Activated CD4-positive, alpha-beta memory T cell treated with anti-CD3 and anti-CD28 coated beads, Interleukin-2, amount 10 ng/mL, durations not matched to agents 7 days and 5 days (primary cell): ENCODE results near the gene ALKBH2. TPM values are rescaled to one million over a fixed set of nuclear protein-coding genes. Genes with fewer than 3 reads are reported as not detected.
A peak's percentile ranks its signal among the peaks of the same experiment; 100 is the strongest.

Experiments used
- CTCF ChIA-PET: fragments of 350-600 bp; sonication (Branson Sonifier 250); formaldehyde crosslinking; loops from one replicate; lab custom pipeline; 2021; ENCODE audit warnings: antibody characterized with exemption, inconsistent platforms; lab: Charles Lee
- POLR2A ChIA-PET: fragments of 350-600 bp; sonication (Branson Sonifier 250); formaldehyde crosslinking; loops from one replicate; lab custom pipeline; 2021; ENCODE audit warnings: antibody characterized with exemption; lab: Charles Lee
- DNase-seq: peaks from one replicate; pipeline ENCODE4 v3.0.0-alpha.2; 2020
- H3K27ac Mint-ChIP-seq: one replicate; pipeline ENCODE4 v1.8.0; 2021; ENCODE audit warnings: mild to moderate bottlenecking, mixed read lengths
- H3K27me3 Mint-ChIP-seq: one replicate; pipeline ENCODE4 v1.8.0; 2021; ENCODE audit warnings: mixed read lengths
- H3K36me3 Mint-ChIP-seq: one replicate; pipeline ENCODE4 v1.8.0; 2021; ENCODE audit warnings: low read depth, mixed read lengths
- H3K4me1 Mint-ChIP-seq: one replicate; pipeline ENCODE4 v1.8.0; 2021; ENCODE audit warnings: mixed read lengths
- H3K4me3 Mint-ChIP-seq: one replicate; pipeline ENCODE4 v1.8.0; 2021; ENCODE audit warnings: mild to moderate bottlenecking, mixed read lengths
- H3K9me3 Mint-ChIP-seq: one replicate; pipeline ENCODE4 v1.8.0; 2021; ENCODE audit warnings: mixed read lengths
- total RNA-seq, 2 experiments: library from RNA; stranded (reverse); gene quantifications; one replicate each; pipeline ENCODE4 v1.2.3, GENCODE V29; 2021

ALKBH2 gene
- total RNA-seq, 2 experiments from 2014 or later, result 8.2 to 8.7 TPM

- H3K4me1 Mint-ChIP-seq, result peaks cover 8% of the 10 kb centered on the region
- ChIA-PET CTCF (interaction anchor here (0.8 kb wide), 1 partner anchor 45 kb away, joined by 5 read pairs; no protein-coding TSS in a partner anchor), POLR2A (interaction anchor here (1.2 kb wide), 1 partner anchor 11 kb away, joined by 6 read pairs; no protein-coding TSS in a partner anchor)
- no peaks in the 10 kb centered on the region for H3K27me3 Mint-ChIP-seq
- no peak overlapping the region for H3K27ac Mint-ChIP-seq
- no peak for DNase-seq
- H3K36me3 Mint-ChIP-seq, result peaks cover 24% of the 10 kb centered on the region
- no peak overlapping the region for H3K4me3 Mint-ChIP-seq
- no peaks in the 10 kb centered on the region for H3K9me3 Mint-ChIP-seq
Measured at GRCh38 chr12:109109746-109110350, 16.6 kb upstream of the ALKBH2 start.

GRCh38 chr12:109105176-109105575 is 11.9 kb upstream of the ALKBH2 start:
- no peaks in the 10 kb centered on the region for H3K9me3 Mint-ChIP-seq
- CTCF ChIA-PET, result interaction anchor here (0.5 kb wide), 1 partner anchor 26 kb away, joined by 4 read pairs; no protein-coding TSS in a partner anchor
- H3K4me1 Mint-ChIP-seq, result peaks cover 7% of the 10 kb centered on the region
- DNase-seq, result no peak
- POLR2A ChIA-PET, result no interaction called here
- H3K27me3 Mint-ChIP-seq, result no peaks in the 10 kb centered on the region
- no peak overlapping the region for H3K27ac Mint-ChIP-seq
- peaks cover 48% of the 10 kb centered on the region for H3K36me3 Mint-ChIP-seq
- H3K4me3 Mint-ChIP-seq, result no peak overlapping the region

- ChIA-PET POLR2A (no interaction called here), CTCF (interaction anchor here (0.9 to 1.5 kb wide), 2 partner anchors 9 to 10 kb away, joined by 3 to 12 read pairs; no protein-coding TSS in a partner anchor)
- Mint-ChIP-seq H3K9me3 (no peaks in the 10 kb centered on the region), H3K36me3 (peaks cover 45% of the 10 kb centered on the region), H3K4me3 (no peak overlapping the region), H3K27me3 (no peaks in the 10 kb centered on the region), H3K4me1 (peaks cover 27% of the 10 kb centered on the region), H3K27ac (no peak overlapping the region)
- no peak for DNase-seq
Measured at GRCh38 chr12:109102491-109102890, 9.2 kb upstream of the ALKBH2 start.

- Mint-ChIP-seq H3K4me3 (no peak overlapping the region), H3K27ac (no peak overlapping the region), H3K27me3 (no peaks in the 10 kb centered on the region), H3K9me3 (no peaks in the 10 kb centered on the region), H3K36me3 (peaks cover 45% of the 10 kb centered on the region), H3K4me1 (peaks cover 32% of the 10 kb centered on the region)
- ChIA-PET POLR2A (interaction anchor here (2.0 kb wide), 1 partner anchor 263 kb away, joined by 5 read pairs; no protein-coding TSS in a partner anchor), CTCF (interaction anchor here (0.8 to 2.7 kb wide), 3 partner anchors 11 to 150 kb away, joined by 3 to 24 read pairs (median 12); no protein-coding TSS in a partner anchor)
- no peak for DNase-seq
Measured at GRCh38 chr12:109100741-109101140, 7.5 kb upstream of the ALKBH2 start.

GRCh38 chr12:109099431-109100020 is 6.3 kb upstream of the ALKBH2 start:
- CTCF ChIA-PET, result interaction anchor here (1.3 to 2.7 kb wide), 4 partner anchors 12 to 482 kb away, joined by 3 to 24 read pairs (median 6); no protein-coding TSS in a partner anchor
- peak overlapping the region; percentile 77 for H3K4me3 Mint-ChIP-seq
- H3K4me1 Mint-ChIP-seq, result peaks cover 32% of the 10 kb centered on the region
- no peaks in the 10 kb centered on the region for H3K27me3 Mint-ChIP-seq
- H3K27ac Mint-ChIP-seq, result peak overlapping the region; percentile 45
- peaks cover 38% of the 10 kb centered on the region for H3K36me3 Mint-ChIP-seq
- DNase-seq, result peak; percentile 15
- POLR2A ChIA-PET, result interaction anchor here (1.2 to 2.0 kb wide), 5 partner anchors 8 to 619 kb away, joined by 3 to 7 read pairs (median 4); partner anchors contain the start of genes ISCU and SART3
- H3K9me3 Mint-ChIP-seq, result no peaks in the 10 kb centered on the region

- Mint-ChIP-seq H3K9me3 (no peaks in the 10 kb centered on the region), H3K27ac (peak overlapping the region; percentile 62), H3K4me1 (peaks cover 38% of the 10 kb centered on the region), H3K27me3 (no peaks in the 10 kb centered on the region), H3K4me3 (peak overlapping the region; percentile 77), H3K36me3 (peaks cover 31% of the 10 kb centered on the region)
- POLR2A ChIA-PET, result interaction anchor here (1.0 to 2.1 kb wide), 7 partner anchors 8 to 620 kb away, joined by 3 to 8 read pairs (median 5); partner anchors contain the start of genes ISCU, SART3 and USP30
- CTCF ChIA-PET, result interaction anchor here (0.9 to 2.7 kb wide), 5 partner anchors 13 to 481 kb away, joined by 3 to 24 read pairs (median 5); no protein-coding TSS in a partner anchor
- peak; percentile 14 for DNase-seq
Measured at GRCh38 chr12:109098651-109099050, 5.4 kb upstream of the ALKBH2 start.

GRCh38 chr12:109098183-109098604 is 4.9 kb upstream of the ALKBH2 start:
- peak overlapping the region; percentile 62 for H3K27ac Mint-ChIP-seq
- no peaks in the 10 kb centered on the region for H3K27me3 Mint-ChIP-seq
- ChIA-PET POLR2A (interaction anchor here (1.0 to 2.1 kb wide), 6 partner anchors 9 to 620 kb away, joined by 3 to 8 read pairs (median 5); partner anchors contain the start of genes ISCU, SART3 and USP30), CTCF (interaction anchor here (0.9 to 2.7 kb wide), 5 partner anchors 14 to 481 kb away, joined by 3 to 24 read pairs (median 5); no protein-coding TSS in a partner anchor)
- peaks cover 43% of the 10 kb centered on the region for H3K4me1 Mint-ChIP-seq
- no peak for DNase-seq
- no peaks in the 10 kb centered on the region for H3K9me3 Mint-ChIP-seq
- H3K36me3 Mint-ChIP-seq, result peaks cover 26% of the 10 kb centered on the region
- peak overlapping the region; percentile 77 for H3K4me3 Mint-ChIP-seq

GRCh38 chr12:109097435-109098182 is 4.3 kb upstream of the ALKBH2 start, which contains the start of gene UNG:
Gene UNG (plus strand): TSS chr12:109097597. CDS start chr12:109097680, 83 bp downstream.
- H3K4me3 Mint-ChIP-seq, result peak within 1 kb of the TSS; percentile 77
- CTCF ChIA-PET, result interaction anchor here (1.0 kb wide), 1 partner anchor 44 kb away, joined by 3 read pairs; no protein-coding TSS in a partner anchor
- H3K36me3 Mint-ChIP-seq, result peaks cover 23% of the 10 kb centered on the region
- POLR2A ChIA-PET, result interaction anchor here (2.0 to 2.1 kb wide), 2 partner anchors 45 to 535 kb away, joined by 7 to 8 read pairs; partner anchors contain the start of genes ISCU and USP30
- DNase-seq, result peak; percentile 97
- peaks cover 49% of the 10 kb centered on the region for H3K4me1 Mint-ChIP-seq
- H3K9me3 Mint-ChIP-seq, result no peaks in the 10 kb centered on the region
- no peaks in the 10 kb centered on the region for H3K27me3 Mint-ChIP-seq
- H3K27ac Mint-ChIP-seq, result peak within 1 kb of the TSS; percentile 62

- ChIA-PET CTCF (interaction anchor here (1.0 kb wide), 1 partner anchor 43 kb away, joined by 3 read pairs; no protein-coding TSS in a partner anchor), POLR2A (interaction anchor here (2.1 kb wide), 1 partner anchor 44 kb away, joined by 8 read pairs; the partner anchor contains the start of gene USP30)
- H3K9me3 Mint-ChIP-seq, result no peaks in the 10 kb centered on the region
- H3K4me3 Mint-ChIP-seq, result peak overlapping the region; percentile 77
- H3K27me3 Mint-ChIP-seq, result no peaks in the 10 kb centered on the region
- peaks cover 21% of the 10 kb centered on the region for H3K36me3 Mint-ChIP-seq
- H3K4me1 Mint-ChIP-seq, result peaks cover 54% of the 10 kb centered on the region
- DNase-seq, result no peak
- no peak overlapping the region for H3K27ac Mint-ChIP-seq
Measured at GRCh38 chr12:109097140-109097434, 3.8 kb upstream of the ALKBH2 start.

- H3K9me3 Mint-ChIP-seq, result no peaks in the 10 kb centered on the region
- peak overlapping the region; percentile 73 for H3K4me3 Mint-ChIP-seq
- peak overlapping the region; percentile 44 for H3K27ac Mint-ChIP-seq
- H3K36me3 Mint-ChIP-seq, result peaks cover 5% of the 10 kb centered on the region
- CTCF ChIA-PET, result interaction anchor here (0.7 to 2.1 kb wide), 15 partner anchors 8 to 523 kb away, joined by 3 to 12 read pairs (median 4); partner anchors contain the start of gene USP30
- H3K4me1 Mint-ChIP-seq, result peaks cover 43% of the 10 kb centered on the region
- POLR2A ChIA-PET, result interaction anchor here (0.6 to 1.9 kb wide), 7 partner anchors 8 to 578 kb away, joined by 3 to 8 read pairs (median 5); partner anchors contain the start of genes FICD, SART3, SSH1 and USP30
- H3K27me3 Mint-ChIP-seq, result no peaks in the 10 kb centered on the region
- no peak for DNase-seq
Measured at GRCh38 chr12:109092497-109093021, 713 bp downstream of the ALKBH2 start.

- DNase-seq, result no peak
- Mint-ChIP-seq H3K36me3 (peaks cover 9% of the 10 kb centered on the region), H3K4me1 (peaks cover 39% of the 10 kb centered on the region), H3K27me3 (no peaks in the 10 kb centered on the region), H3K9me3 (no peaks in the 10 kb centered on the region), H3K4me3 (no peak overlapping the region), H3K27ac (no peak overlapping the region)
- POLR2A ChIA-PET, result no interaction called here
- CTCF ChIA-PET, result no interaction called here
Measured at GRCh38 chr12:109089683-109090082, 3.6 kb downstream of the ALKBH2 start.

GRCh38 chr12:109088818-109089217 is 4.5 kb downstream of the ALKBH2 start:
- Mint-ChIP-seq H3K27ac (no peak overlapping the region), H3K4me1 (peaks cover 33% of the 10 kb centered on the region), H3K9me3 (no peaks in the 10 kb centered on the region), H3K4me3 (no peak overlapping the region), H3K36me3 (peaks cover 9% of the 10 kb centered on the region), H3K27me3 (no peaks in the 10 kb centered on the region)
- DNase-seq, result no peak
- POLR2A ChIA-PET, result no interaction called here
- CTCF ChIA-PET, result no interaction called here
